BLaER1 (cell line): ENCODE results near the gene SPATA31E1.
"Not testable (repeated sequence)": the region's sequence is repeated elsewhere in the genome, so short reads cannot be mapped to it uniquely, and the experiment has no call there.

Source experiments
- H3K27ac ChIP-seq: shearing (Covaris generic); formaldehyde crosslinking; 2 replicates; pipeline ENCODE4 v1.8.1; 2022
- H3K27me3 ChIP-seq: shearing (Covaris generic); formaldehyde crosslinking; 2 replicates; pipeline ENCODE4 v1.8.1; 2022
- H3K36me3 ChIP-seq: shearing (Covaris generic); formaldehyde crosslinking; 2 replicates; pipeline ENCODE4 v1.8.1; 2022
- H3K4me1 ChIP-seq: shearing (Covaris generic); formaldehyde crosslinking; 2 replicates; pipeline ENCODE4 v1.8.1; 2022
- H3K4me2 ChIP-seq: shearing (Covaris generic); formaldehyde crosslinking; 2 replicates; pipeline ENCODE4 v1.8.1; 2022
- H3K4me3 ChIP-seq: shearing (Covaris generic); formaldehyde crosslinking; 2 replicates; pipeline ENCODE4 v1.8.1; 2022
- H3K9ac ChIP-seq: shearing (Covaris generic); formaldehyde crosslinking; 2 replicates; pipeline ENCODE4 v1.8.1; 2022
- H3K9me3 ChIP-seq: shearing (Covaris generic); formaldehyde crosslinking; 2 replicates; pipeline ENCODE4 v1.8.1; 2022
- H4K20me1 ChIP-seq: shearing (Covaris generic); formaldehyde crosslinking; 2 replicates; pipeline ENCODE4 v1.8.1; 2022

Gene SPATA31E1

GRCh38 chr9:87937352-87937751 lies 54.7 kb downstream of the SPATA31E1 start:
- not testable (repeated sequence) for H4K20me1 ChIP-seq, H3K4me3 ChIP-seq, H3K9ac ChIP-seq, H3K4me1 ChIP-seq, H3K27ac ChIP-seq, H3K27me3 ChIP-seq, H3K36me3 ChIP-seq, H3K9me3 ChIP-seq, H3K4me2 ChIP-seq

- not testable (repeated sequence) for H3K9ac ChIP-seq, H3K4me3 ChIP-seq, H3K4me1 ChIP-seq, H3K27ac ChIP-seq, H3K9me3 ChIP-seq, H4K20me1 ChIP-seq, H3K27me3 ChIP-seq, H3K4me2 ChIP-seq, H3K36me3 ChIP-seq
These were observed 55.2 kb downstream of the SPATA31E1 start for GRCh38 chr9:87937918-87938317.

GRCh38 chr9:87938336-87938735 lies 55.7 kb downstream of the SPATA31E1 start:
- not testable (repeated sequence) for H3K4me1 ChIP-seq, H3K36me3 ChIP-seq, H3K4me3 ChIP-seq, H3K27me3 ChIP-seq, H4K20me1 ChIP-seq, H3K4me2 ChIP-seq, H3K27ac ChIP-seq, H3K9ac ChIP-seq, H3K9me3 ChIP-seq
